WTC11 (cell line): ENCODE measurements around the gene ANAPC4. TPM values are rescaled to one million over a fixed set of nuclear protein-coding genes. Genes with fewer than 3 reads are reported as not detected.
"Not testable (repeated sequence)": the region's sequence is repeated elsewhere in the genome, so short reads cannot be mapped to it uniquely, and the experiment has no call there.

ENCODE experiments used
- ATAC-seq: fragments of 200-7000 bp; cut with Tn5 transposase; 2 replicates; pipeline ENCODE4 v1.10.0; 2021; ENCODE audit warnings: mild to moderate bottlenecking, moderate library complexity
- Bru-seq: library from RNA; stranded (reverse); fragments of 400-500 nt; gene quantifications from one replicate; lab custom pipeline; 2021; lab: Mats Ljungman, UMichigan
- CTCF ChIA-PET: fragments of 300-600 bp; sonication (Branson Sonifier 250); formaldehyde crosslinking; loops from one replicate; lab custom pipeline; 2021; ENCODE audit warnings: antibody characterized with exemption; lab: Charles Lee
- POLR2A ChIA-PET: fragments of 350-600 bp; sonication (Branson Sonifier 250); formaldehyde crosslinking; loops from one replicate; lab custom pipeline; 2021; ENCODE audit warnings: antibody characterized with exemption; lab: Charles Lee
- DNase-seq: peaks from one replicate; pipeline ENCODE4 v3.0.0; 2021; ENCODE audit warnings: low spot score
- H3K27ac Mint-ChIP-seq: 2 replicates; pipeline ENCODE4 v1.8.0; 2021; ENCODE audit warnings: mixed read lengths
- H3K27me3 Mint-ChIP-seq: 2 replicates; pipeline ENCODE4 v1.8.0; 2021; ENCODE audit warnings: low read depth, mild to moderate bottlenecking, moderate library complexity, mixed read lengths
- H3K36me3 Mint-ChIP-seq: 2 replicates; pipeline ENCODE4 v1.8.0; 2021; ENCODE audit warnings: mixed read lengths
- H3K4me1 Mint-ChIP-seq: 2 replicates; pipeline ENCODE4 v1.8.0; 2022; ENCODE audit warnings: mixed read lengths
- H3K4me3 Mint-ChIP-seq: 2 replicates; pipeline ENCODE4 v1.8.0; 2021; ENCODE audit warnings: mild to moderate bottlenecking, moderate library complexity, mixed read lengths
- H3K9me3 Mint-ChIP-seq: 2 replicates; pipeline ENCODE4 v1.8.0; 2021; ENCODE audit warnings: mixed read lengths
- ELF4 ChIP-seq: sonication (generic); formaldehyde crosslinking; IDR thresholded peaks from 2 replicates; pipeline ENCODE4 v1.8.1; 2022; ENCODE audit warnings: low read depth, mild to moderate bottlenecking, moderate library complexity, missing genetic modification reagents
- FOXK1 ChIP-seq: sonication (generic); formaldehyde crosslinking; IDR thresholded peaks from 2 replicates; pipeline ENCODE4 v1.8.0; 2022; ENCODE audit warnings: mild to moderate bottlenecking, moderate library complexity, missing genetic modification reagents
- GABPB1 ChIP-seq: sonication (generic); formaldehyde crosslinking; IDR thresholded peaks from 2 replicates; pipeline ENCODE4 v1.8.1; 2023; ENCODE audit warnings: mild to moderate bottlenecking, missing genetic modification reagents
- JAZF1 ChIP-seq: fragments of 250-450 bp; sonication (Bioruptor Pico); IDR thresholded peaks from 2 replicates; pipeline ENCODE4 v1.9.0; 2021; ENCODE audit warnings: moderate library complexity, mild to moderate bottlenecking, inconsistent platforms
- MAX ChIP-seq: sonication (generic); formaldehyde crosslinking; IDR thresholded peaks from 2 replicates; pipeline ENCODE4 v1.8.0; 2022; ENCODE audit warnings: mild to moderate bottlenecking, missing genetic modification reagents
- SP1 ChIP-seq: sonication (generic); formaldehyde crosslinking; conservative IDR thresholded peaks from 2 replicates; pipeline ENCODE4 v1.8.1; 2022; ENCODE audit warnings: missing genetic modification reagents
- ZBTB21 ChIP-seq: sonication (generic); formaldehyde crosslinking; IDR thresholded peaks from 2 replicates; pipeline ENCODE4 v1.8.1; 2023; ENCODE audit warnings: mild to moderate bottlenecking, missing genetic modification reagents, borderline replicate concordance
- ZBTB43 ChIP-seq: sonication (generic); formaldehyde crosslinking; IDR thresholded peaks from 2 replicates; pipeline ENCODE4 v1.8.1; 2023; ENCODE audit warnings: mild to moderate bottlenecking, missing genetic modification reagents
- ZNF416 ChIP-seq: fragments of 250-450 bp; sonication (Bioruptor Pico); IDR thresholded peaks from 2 replicates; pipeline ENCODE4 v1.9.0; 2021; ENCODE audit warnings: mild to moderate bottlenecking, inconsistent platforms
- ZNF671 ChIP-seq: fragments of 250-450 bp; sonication (Bioruptor Pico); IDR thresholded peaks from 2 replicates; pipeline ENCODE4 v1.8.0; 2021; ENCODE audit warnings: mild to moderate bottlenecking
- long read RNA-seq, 3 experiments: library from RNA in 1 of 3; library from capped mRNA in 1 of 3; library from polyadenylated mRNA in 1 of 3; unstranded in 2 of 3; stranded (forward) in 1 of 3; transcript quantifications; one replicate each; pipeline ENCODE4 v2.0.0, GENCODE V29; 2021
- total RNA-seq: library from RNA; stranded (reverse); gene quantifications from 3 replicates; pipeline ENCODE4 v1.2.3, GENCODE V29; 2021
- TF ChIP-seq, protein P1 (sequence below): sonication (generic); formaldehyde crosslinking; conservative IDR thresholded peaks from 2 replicates; pipeline ENCODE4 v1.8.1; 2023; ENCODE audit warnings: mild to moderate bottlenecking, low read depth, missing genetic modification reagents, moderate library complexity
- TF ChIP-seq, protein P2 (sequence below): fragments of 250-450 bp; sonication (Bioruptor Pico); IDR thresholded peaks from 2 replicates; pipeline ENCODE4 v1.9.0; 2021; ENCODE audit warnings: mild to moderate bottlenecking

ANAPC4 gene
- 33.4 to 40.5 TPM (median 35.6 TPM) in 3 replicates for total RNA-seq
- Bru-seq, nascent RNA = percentile 87 among the genes with signal in this experiment
- long read RNA-seq, experiment 1, transcript ANAPC4-201 (29 exons, 2,685 nt) = major isoform, 76 of 213 reads
- long read RNA-seq, experiment 1, transcript ANAPC4-210 (29 exons, 2,599 nt) = minor isoform, 18 of 213 reads
- long read RNA-seq, experiment 1, partial matches to known transcripts = 32 of 213 reads
- long read RNA-seq, experiment 1, other reads (novel, unspliced or antisense) = 87 of 213 reads
- long read RNA-seq, experiment 2, partial matches to known transcripts = 8 of 27 reads
- long read RNA-seq, experiment 2, other reads (novel, unspliced or antisense) = 14 of 27 reads
- long read RNA-seq, experiment 3, transcript ANAPC4-201 (29 exons, 2,685 nt) = major isoform, 32 of 70 reads
- long read RNA-seq, experiment 3, partial matches to known transcripts = 17 of 70 reads
- long read RNA-seq, experiment 3, other reads (novel, unspliced or antisense) = 18 of 70 reads

DNA sequence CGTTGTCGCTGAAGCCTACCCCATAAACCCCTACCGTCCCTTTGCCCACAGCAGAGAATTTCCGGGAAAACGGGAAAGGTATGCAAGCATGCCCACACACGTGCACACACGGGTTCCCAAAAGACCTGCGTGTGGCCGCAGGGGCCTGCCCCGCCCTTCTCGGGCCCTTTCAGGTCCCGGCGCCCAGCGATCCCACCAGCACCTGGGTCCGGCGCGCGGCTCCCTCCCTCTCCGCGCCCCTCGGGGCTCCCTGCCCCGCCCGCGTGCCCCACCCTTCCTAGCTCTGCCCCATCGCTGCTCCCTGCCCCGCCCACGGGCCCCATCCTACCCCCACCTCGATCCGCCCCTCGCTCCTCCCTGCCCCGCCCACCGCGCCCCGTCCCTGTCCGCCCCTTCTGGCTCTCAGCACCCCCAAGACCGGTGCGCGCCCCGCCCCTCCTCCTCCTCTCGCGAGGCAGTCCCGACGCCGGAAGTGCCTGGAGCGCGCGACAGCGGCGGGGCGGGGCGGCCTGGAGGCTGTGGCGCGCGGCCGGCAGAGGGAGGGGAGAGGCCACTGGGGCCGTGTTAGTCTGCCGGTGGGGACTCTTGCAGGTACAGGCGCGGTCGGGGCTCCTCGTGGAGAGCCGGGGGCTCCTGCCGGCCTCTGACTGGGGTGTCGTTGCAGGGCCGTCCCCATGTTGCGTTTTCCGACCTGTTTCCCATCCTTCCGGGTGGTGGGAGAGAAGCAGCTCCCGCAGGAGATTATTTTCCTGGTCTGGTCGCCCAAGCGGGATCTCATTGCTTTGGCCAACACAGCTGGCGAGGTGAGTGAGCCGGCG lies at the start of gene ANAPC4:
Gene ANAPC4, plus strand, starts transcription at position 510 of the 818 bp plus-strand sequence. Its CDS starts 165 bp downstream, at position 675.
- DNase-seq = peak; percentile 99
- no peaks in the 10 kb centered on the region for H3K27me3 Mint-ChIP-seq
- ChIA-PET POLR2A (interaction anchor here (0.6 to 1.4 kb wide), 2 partner anchors 77 to 861 kb away, joined by 3 to 4 read pairs; no protein-coding TSS in a partner anchor), CTCF (interaction anchor here (0.6 to 3.1 kb wide), 9 partner anchors 9 to 576 kb away, joined by 3 to 16 read pairs (median 3); partner anchors contain the start of gene ZCCHC4)
- H3K9me3 Mint-ChIP-seq = no peaks in the 10 kb centered on the region
- TF ChIP-seq MAX (CRISPR knock-in tag) (peak; percentile 31; the same call in 1 of the 2 replicates), ZNF671 (CRISPR knock-in tag) (no peak), FOXK1 (CRISPR knock-in tag) (peak; percentile 61; the same call in 1 of the 2 replicates), ZBTB21 (CRISPR knock-in tag) (0 out of 2 replicates have a peak, but pooled peaks have one; percentile 36), GABPB1 (CRISPR knock-in tag) (peak; percentile 66; the same call in 1 of the 2 replicates), ZNF416 (0 out of 2 replicates have a peak, but pooled peaks have one; percentile 59), ZBTB43 (no peak), SP1 (CRISPR knock-in tag) (peak; percentile 84), JAZF1 (CRISPR knock-in tag) (no peak), ELF4 (CRISPR knock-in tag) (no peak)
- TF ChIP-seq, protein P1, sequence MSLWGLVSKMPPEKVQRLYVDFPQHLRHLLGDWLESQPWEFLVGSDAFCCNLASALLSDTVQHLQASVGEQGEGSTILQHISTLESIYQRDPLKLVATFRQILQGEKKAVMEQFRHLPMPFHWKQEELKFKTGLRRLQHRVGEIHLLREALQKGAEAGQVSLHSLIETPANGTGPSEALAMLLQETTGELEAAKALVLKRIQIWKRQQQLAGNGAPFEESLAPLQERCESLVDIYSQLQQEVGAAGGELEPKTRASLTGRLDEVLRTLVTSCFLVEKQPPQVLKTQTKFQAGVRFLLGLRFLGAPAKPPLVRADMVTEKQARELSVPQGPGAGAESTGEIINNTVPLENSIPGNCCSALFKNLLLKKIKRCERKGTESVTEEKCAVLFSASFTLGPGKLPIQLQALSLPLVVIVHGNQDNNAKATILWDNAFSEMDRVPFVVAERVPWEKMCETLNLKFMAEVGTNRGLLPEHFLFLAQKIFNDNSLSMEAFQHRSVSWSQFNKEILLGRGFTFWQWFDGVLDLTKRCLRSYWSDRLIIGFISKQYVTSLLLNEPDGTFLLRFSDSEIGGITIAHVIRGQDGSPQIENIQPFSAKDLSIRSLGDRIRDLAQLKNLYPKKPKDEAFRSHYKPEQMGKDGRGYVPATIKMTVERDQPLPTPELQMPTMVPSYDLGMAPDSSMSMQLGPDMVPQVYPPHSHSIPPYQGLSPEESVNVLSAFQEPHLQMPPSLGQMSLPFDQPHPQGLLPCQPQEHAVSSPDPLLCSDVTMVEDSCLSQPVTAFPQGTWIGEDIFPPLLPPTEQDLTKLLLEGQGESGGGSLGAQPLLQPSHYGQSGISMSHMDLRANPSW (CRISPR knock-in tag) = no peak
- TF ChIP-seq, protein P2, sequence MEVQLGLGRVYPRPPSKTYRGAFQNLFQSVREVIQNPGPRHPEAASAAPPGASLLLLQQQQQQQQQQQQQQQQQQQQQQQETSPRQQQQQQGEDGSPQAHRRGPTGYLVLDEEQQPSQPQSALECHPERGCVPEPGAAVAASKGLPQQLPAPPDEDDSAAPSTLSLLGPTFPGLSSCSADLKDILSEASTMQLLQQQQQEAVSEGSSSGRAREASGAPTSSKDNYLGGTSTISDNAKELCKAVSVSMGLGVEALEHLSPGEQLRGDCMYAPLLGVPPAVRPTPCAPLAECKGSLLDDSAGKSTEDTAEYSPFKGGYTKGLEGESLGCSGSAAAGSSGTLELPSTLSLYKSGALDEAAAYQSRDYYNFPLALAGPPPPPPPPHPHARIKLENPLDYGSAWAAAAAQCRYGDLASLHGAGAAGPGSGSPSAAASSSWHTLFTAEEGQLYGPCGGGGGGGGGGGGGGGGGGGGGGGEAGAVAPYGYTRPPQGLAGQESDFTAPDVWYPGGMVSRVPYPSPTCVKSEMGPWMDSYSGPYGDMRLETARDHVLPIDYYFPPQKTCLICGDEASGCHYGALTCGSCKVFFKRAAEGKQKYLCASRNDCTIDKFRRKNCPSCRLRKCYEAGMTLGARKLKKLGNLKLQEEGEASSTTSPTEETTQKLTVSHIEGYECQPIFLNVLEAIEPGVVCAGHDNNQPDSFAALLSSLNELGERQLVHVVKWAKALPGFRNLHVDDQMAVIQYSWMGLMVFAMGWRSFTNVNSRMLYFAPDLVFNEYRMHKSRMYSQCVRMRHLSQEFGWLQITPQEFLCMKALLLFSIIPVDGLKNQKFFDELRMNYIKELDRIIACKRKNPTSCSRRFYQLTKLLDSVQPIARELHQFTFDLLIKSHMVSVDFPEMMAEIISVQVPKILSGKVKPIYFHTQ (CRISPR knock-in tag) = 0 out of 2 replicates have a peak, but pooled peaks have one; percentile 21
- TF ChIP-seq, all 79 proteins: peak for 7
- Mint-ChIP-seq H3K27ac (peak within 1 kb of the TSS; percentile 90), H3K36me3 (peaks cover 7% of the 10 kb centered on the region), H3K4me3 (peak within 1 kb of the TSS; percentile 79), H3K4me1 (peaks cover 16% of the 10 kb centered on the region)
- ATAC-seq = peak; percentile 91

DNA sequence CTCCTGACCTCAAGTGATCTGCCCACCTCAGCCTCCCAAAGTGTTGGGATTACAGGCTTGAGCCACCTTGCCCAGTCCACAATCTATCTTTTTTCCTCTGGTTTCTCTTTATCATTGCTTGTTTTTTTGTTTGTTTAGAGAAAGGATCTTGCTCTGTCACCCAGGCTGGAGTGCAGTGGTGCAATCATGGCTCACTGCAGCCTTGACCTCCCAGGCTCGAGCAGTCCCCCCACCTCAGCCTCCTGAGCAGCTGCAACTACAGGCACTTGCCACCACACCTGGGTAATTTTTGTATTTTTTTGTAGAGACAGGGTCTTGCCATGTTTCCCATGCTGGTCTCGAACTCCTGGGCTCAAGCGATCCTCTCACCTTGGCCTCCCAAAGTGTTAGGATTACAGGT lies 48.6 kb upstream of the ANAPC4 start:
- H3K27me3 Mint-ChIP-seq, H3K9me3 Mint-ChIP-seq, ATAC-seq, H3K4me1 Mint-ChIP-seq, CTCF ChIA-PET, H3K27ac Mint-ChIP-seq, H3K36me3 Mint-ChIP-seq, H3K4me3 Mint-ChIP-seq, DNase-seq, POLR2A ChIA-PET: not testable (repeated sequence)
